ENCODE results near the gene RNU6-1. TPM values are rescaled to one million over a fixed set of nuclear protein-coding genes. Genes with fewer than 3 reads are reported as not detected.
A peak's percentile ranks its signal among the peaks of the same experiment; 100 is the strongest.

Gene RNU6-1
- total and polyA plus RNA-seq, 5 donors from 2014 or later, result not detected

DNA sequence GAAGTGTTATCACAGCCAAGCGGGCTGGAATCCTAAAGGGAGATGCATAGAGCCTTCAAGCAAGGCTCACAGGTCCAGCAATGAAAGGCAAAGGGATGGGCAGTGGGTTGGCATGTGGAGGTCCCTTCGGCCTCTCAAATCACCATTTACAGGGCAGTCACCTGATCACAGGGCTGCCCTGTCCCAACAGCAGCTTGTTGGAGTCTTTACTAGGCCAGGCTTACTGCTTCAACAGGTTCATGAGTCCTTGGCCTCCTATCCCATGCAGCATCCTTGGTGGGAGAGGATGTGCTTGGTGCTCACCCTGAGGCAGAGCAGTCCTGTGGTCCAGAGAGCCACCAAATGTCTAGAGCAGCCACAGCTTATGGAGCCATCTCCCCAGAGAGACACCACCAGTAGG is 38.7 kb downstream of the RNU6-1 start:
- H3K4me3 Mint-ChIP-seq, result no peak overlapping the region
- no peak overlapping the region for H3K27ac ChIP-seq (ENCODE audit: insufficient read depth, low read length, poor library complexity, severe bottlenecking)
- DNase-seq (no peak), ATAC-seq (ENCODE audit: low read depth in 2 of 2) (no peak)
- H3K4me1 ChIP-seq (ENCODE audit: control insufficient read depth, insufficient read depth, low read length, poor library complexity, severe bottlenecking), result no peaks in the 10 kb centered on the region
- H3K9me3 Mint-ChIP-seq, result peaks cover 0 to 1% (median 0%) of the 10 kb centered on the region in 7 donors
- H3K9me3 ChIP-seq (ENCODE audit: control insufficient read depth in 2 of 2, low read length in 2 of 2), result no peaks in the 10 kb centered on the region
- H3K27ac Mint-ChIP-seq, result no peak overlapping the region
- H3K4me3 ChIP-seq (ENCODE audit: low read depth, low read length), result no peak overlapping the region
- no peaks in the 10 kb centered on the region for H3K27me3 Mint-ChIP-seq
- H3K36me3 ChIP-seq (ENCODE audit: control insufficient read depth, insufficient read depth, low read length), result no peaks in the 10 kb centered on the region
- H3K4me1 Mint-ChIP-seq, result peaks cover 0 to 1% (median 0%) of the 10 kb centered on the region in 4 donors
- H3K36me3 Mint-ChIP-seq, result peaks cover 10% of the 10 kb centered on the region
- no peaks in the 10 kb centered on the region for H3K27me3 ChIP-seq (ENCODE audit: control insufficient read depth, insufficient read depth, low read length)

DNA sequence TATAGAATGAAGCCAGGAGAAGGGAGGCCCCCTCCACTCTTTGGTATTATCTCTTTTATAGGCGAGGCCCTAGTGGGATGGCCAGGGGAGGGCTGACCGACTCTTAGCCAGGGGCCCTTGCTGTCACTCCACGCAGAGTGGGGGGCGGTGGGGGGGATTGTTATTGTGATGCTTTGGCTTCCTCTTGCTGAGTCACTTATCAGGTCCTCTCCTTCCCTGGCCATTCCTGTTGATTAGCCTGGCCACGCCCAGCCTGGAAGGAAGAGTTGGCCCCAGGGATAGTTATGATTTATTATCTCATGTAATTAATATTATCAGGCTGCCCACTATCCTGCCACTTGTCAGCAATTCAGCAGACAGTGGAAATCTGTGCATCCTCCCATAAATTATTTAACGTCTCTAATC is 40.0 kb downstream of the RNU6-1 start:
- no peak for ATAC-seq (ENCODE audit: low read depth in 2 of 2)
- Histone ChIP-seq H3K27ac (ENCODE audit: insufficient read depth, low read length, poor library complexity, severe bottlenecking) (no peak overlapping the region), H3K36me3 (ENCODE audit: control insufficient read depth, insufficient read depth, low read length) (no peaks in the 10 kb centered on the region), H3K27me3 (ENCODE audit: control insufficient read depth, insufficient read depth, low read length) (no peaks in the 10 kb centered on the region), H3K9me3 (ENCODE audit: control insufficient read depth in 2 of 2, low read length in 2 of 2) (peaks cover 5 to 8% of the 10 kb centered on the region in 2 experiments), H3K4me3 (ENCODE audit: low read depth, low read length) (no peak overlapping the region), H3K4me1 (ENCODE audit: control insufficient read depth, insufficient read depth, low read length, poor library complexity, severe bottlenecking) (no peaks in the 10 kb centered on the region)
- H3K27me3 Mint-ChIP-seq, result no peaks in the 10 kb centered on the region
- H3K4me1 Mint-ChIP-seq, result peaks cover 0 to 3% (median under 1%) of the 10 kb centered on the region in 4 donors
- DNase-seq, result no peak
- peaks cover 23% of the 10 kb centered on the region for H3K36me3 Mint-ChIP-seq
- H3K27ac Mint-ChIP-seq, result no peak overlapping the region
- no peak overlapping the region for H3K4me3 Mint-ChIP-seq
- H3K9me3 Mint-ChIP-seq, result peaks cover 0 to 9% (median 3%) of the 10 kb centered on the region in 7 donors

DNA sequence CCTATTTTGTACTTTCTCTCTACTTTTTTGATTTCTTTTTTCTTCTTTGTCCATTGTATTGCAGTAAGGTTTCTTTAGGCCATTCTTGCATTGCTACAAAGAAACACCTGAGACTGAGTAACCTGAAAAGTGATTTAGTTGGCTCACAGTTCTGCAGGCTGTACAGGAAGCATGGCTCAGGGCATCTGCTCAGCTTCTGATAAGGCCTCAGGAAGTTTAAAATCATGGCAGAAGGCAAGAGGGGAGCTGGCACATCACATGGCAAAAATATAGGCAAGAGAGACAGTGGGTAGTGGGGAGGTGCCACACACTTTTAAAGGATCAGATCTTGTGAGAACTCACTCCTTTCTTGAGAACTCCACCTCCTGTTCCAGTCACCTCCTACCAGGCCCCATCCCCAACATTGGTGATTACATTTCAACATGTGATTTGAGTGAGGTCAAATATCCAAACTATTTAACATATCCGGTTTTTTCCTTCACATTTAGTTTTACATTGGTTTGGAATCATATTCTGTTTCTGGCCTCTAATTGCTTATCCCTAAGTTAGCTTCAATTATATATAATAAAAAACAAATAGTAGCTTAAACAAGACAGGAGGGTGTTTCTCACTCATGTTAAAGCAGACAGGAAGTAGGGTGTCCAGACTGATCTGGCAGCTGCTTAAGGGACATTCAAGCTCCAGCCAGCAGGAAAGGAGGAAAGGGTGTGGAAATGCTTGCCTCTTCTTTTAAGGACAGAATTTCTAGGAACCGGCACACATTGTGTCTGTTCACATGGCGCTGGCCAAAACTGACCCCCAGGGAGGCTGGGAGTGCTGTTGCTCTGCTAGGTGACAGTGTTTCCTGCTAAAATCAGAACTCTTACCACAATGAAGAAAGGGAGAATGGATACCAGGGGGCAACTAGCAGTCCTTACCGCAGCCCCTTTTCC is 43.4 kb downstream of the RNU6-1 start:
- Mint-ChIP-seq H3K27me3 (no peaks in the 10 kb centered on the region), H3K27ac (peak overlapping the region in 1 of 3 donors; percentile 66), H3K36me3 (peaks cover 38% of the 10 kb centered on the region), H3K9me3 (peaks cover 0 to 15% (median 3%) of the 10 kb centered on the region in 7 donors), H3K4me1 (peaks cover 0 to 4% (median under 1%) of the 10 kb centered on the region in 4 donors), H3K4me3 (no peak overlapping the region)
- Histone ChIP-seq H3K4me1 (ENCODE audit: control insufficient read depth, insufficient read depth, low read length, poor library complexity, severe bottlenecking) (no peaks in the 10 kb centered on the region), H3K27me3 (ENCODE audit: control insufficient read depth, insufficient read depth, low read length) (no peaks in the 10 kb centered on the region), H3K27ac (ENCODE audit: insufficient read depth, low read length, poor library complexity, severe bottlenecking) (no peak overlapping the region), H3K9me3 (ENCODE audit: control insufficient read depth in 2 of 2, low read length in 2 of 2) (peaks cover 9% of the 10 kb centered on the region in 2 experiments), H3K36me3 (ENCODE audit: control insufficient read depth, insufficient read depth, low read length) (no peaks in the 10 kb centered on the region), H3K4me3 (ENCODE audit: low read depth, low read length) (no peak overlapping the region)
- DNase-seq (no peak), ATAC-seq (ENCODE audit: low read depth in 2 of 2) (no peak)

DNA sequence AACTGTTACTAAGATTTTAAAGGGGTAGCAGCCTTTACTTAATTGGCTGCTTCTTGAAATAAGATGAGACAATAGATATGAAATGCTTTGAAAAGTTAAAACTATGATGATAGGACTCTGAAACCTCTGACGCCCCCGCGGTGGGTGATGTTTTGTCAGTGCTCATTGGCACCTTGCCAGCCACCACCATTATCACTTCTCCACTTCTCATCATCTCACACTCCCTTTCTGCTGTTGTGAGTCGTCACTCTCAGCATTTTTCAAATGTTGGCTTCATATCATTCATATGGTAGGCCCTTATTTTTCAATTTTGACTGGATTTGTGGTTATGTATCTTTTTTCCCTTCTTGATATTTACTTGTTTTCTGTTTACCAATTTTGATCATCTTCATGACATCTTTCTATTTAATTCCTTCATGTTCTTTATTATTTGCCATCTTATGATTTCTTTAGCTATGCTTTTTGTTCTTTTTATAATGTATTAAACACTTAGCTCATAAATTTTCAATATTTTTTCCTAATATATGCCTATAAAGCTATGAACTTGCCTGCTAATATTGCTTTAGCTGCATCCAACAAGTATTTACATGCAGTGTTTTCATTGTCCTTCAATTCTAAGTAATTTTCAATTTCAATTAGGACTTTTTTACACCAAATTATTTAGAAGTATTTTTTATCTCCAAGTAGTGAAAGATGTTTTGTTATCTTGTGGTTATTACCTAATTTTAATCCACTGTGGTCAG is 44.8 kb downstream of the RNU6-1 start:
- Mint-ChIP-seq H3K4me3 (no peak overlapping the region), H3K36me3 (peaks cover 42% of the 10 kb centered on the region), H3K27ac (no peak overlapping the region), H3K9me3 (peaks cover 0 to 15% (median 3%) of the 10 kb centered on the region in 7 donors), H3K4me1 (peaks cover 0 to 4% (median under 1%) of the 10 kb centered on the region in 4 donors), H3K27me3 (no peaks in the 10 kb centered on the region)
- ATAC-seq (ENCODE audit: low read depth in 2 of 2) (no peak), DNase-seq (no peak)
- H3K27me3 ChIP-seq (ENCODE audit: control insufficient read depth, insufficient read depth, low read length), result no peaks in the 10 kb centered on the region
- H3K9me3 ChIP-seq (ENCODE audit: control insufficient read depth in 2 of 2, low read length in 2 of 2), result peaks cover 9% of the 10 kb centered on the region in 2 experiments
- H3K27ac ChIP-seq (ENCODE audit: insufficient read depth, low read length, poor library complexity, severe bottlenecking), result no peak overlapping the region
- no peaks in the 10 kb centered on the region for H3K4me1 ChIP-seq (ENCODE audit: control insufficient read depth, insufficient read depth, low read length, poor library complexity, severe bottlenecking)
- no peak overlapping the region for H3K4me3 ChIP-seq (ENCODE audit: low read depth, low read length)
- H3K36me3 ChIP-seq (ENCODE audit: control insufficient read depth, insufficient read depth, low read length), result no peaks in the 10 kb centered on the region

DNA sequence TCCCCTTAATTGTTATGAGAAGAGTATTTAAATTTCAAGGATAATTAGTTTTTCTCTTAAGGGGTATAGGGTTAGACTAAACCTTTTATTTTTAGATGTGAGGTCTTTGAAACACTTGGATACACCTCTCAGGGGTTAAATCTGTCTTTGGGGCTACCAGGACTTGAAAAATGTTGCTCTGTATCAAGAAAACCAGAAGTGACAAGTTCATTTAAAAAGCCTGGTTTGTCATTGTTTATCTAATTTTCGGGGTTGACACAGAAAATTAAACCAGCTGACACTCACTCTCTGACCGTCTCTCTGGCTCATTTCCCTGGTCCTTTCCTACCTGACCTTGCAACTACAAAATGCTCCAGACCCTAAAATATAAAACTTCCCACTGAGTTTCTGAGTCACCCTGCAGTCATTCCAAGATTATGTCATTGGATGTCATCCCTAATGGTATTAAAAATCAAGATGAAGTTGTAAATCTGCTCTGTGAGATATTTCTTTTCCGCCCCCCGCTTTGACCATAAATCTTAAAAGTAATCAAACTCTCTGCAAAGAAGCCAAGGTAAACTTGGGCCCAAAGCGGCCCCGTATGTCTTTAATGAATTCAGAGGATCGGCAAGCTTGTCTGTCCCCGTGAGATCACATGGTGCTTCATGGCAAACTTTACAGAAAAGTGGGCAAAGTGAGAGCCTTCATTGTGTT is 47.4 kb downstream of the RNU6-1 start:
- H3K27me3 ChIP-seq (ENCODE audit: control insufficient read depth, insufficient read depth, low read length), result no peaks in the 10 kb centered on the region
- H3K4me3 ChIP-seq (ENCODE audit: low read depth, low read length), result no peak overlapping the region
- Mint-ChIP-seq H3K9me3 (peaks cover 0 to 15% (median 4%) of the 10 kb centered on the region in 7 donors), H3K36me3 (peaks cover 49% of the 10 kb centered on the region), H3K27ac (no peak overlapping the region), H3K4me1 (peaks cover 0 to 5% (median under 1%) of the 10 kb centered on the region in 4 donors), H3K27me3 (no peaks in the 10 kb centered on the region), H3K4me3 (no peak overlapping the region)
- peaks cover 9% of the 10 kb centered on the region in 2 experiments for H3K9me3 ChIP-seq (ENCODE audit: control insufficient read depth in 2 of 2, low read length in 2 of 2)
- no peaks in the 10 kb centered on the region for H3K36me3 ChIP-seq (ENCODE audit: control insufficient read depth, insufficient read depth, low read length)
- DNase-seq (no peak), ATAC-seq (ENCODE audit: low read depth in 2 of 2) (no peak)
- no peaks in the 10 kb centered on the region for H3K4me1 ChIP-seq (ENCODE audit: control insufficient read depth, insufficient read depth, low read length, poor library complexity, severe bottlenecking)
- H3K27ac ChIP-seq (ENCODE audit: insufficient read depth, low read length, poor library complexity, severe bottlenecking), result no peak overlapping the region

DNA sequence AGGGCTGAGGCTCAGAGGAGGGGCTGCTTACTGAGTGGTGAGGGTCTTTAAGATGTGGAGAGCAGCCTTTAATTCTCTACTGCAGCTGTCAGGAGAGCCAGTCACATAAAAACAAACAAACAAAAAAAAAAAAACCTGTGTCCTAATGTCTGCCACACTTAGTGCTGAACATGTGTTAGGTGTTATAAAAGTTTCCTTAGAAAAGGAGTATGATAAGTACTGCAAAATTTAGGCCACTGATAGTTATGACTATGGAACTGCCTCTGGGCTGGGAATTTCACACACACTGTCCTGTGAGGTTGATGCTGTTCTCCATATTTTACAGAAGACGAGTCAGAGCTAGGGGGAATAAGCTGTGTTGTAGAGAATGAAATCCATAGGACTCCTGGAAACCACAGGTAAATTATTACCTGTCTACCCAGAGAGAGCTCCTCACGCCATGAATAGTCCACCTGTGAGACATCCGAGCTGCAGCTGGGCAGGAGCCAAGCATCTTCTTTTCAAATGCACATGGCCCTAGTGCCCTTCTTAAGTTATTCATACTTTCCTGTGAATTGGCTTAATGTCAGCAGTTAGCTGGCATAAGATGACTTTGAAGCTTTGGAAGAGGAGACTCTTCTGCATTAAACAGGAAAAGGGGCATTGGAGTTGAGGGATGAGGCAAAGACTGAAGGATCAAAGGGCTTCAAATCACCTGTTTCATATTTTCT is 49.1 kb downstream of the RNU6-1 start:
- Mint-ChIP-seq H3K36me3 (peaks cover 49% of the 10 kb centered on the region), H3K27ac (no peak overlapping the region), H3K4me1 (peaks cover 0 to 7% (median 0%) of the 10 kb centered on the region in 4 donors), H3K4me3 (no peak overlapping the region), H3K27me3 (no peaks in the 10 kb centered on the region), H3K9me3 (peaks cover 0 to 15% (median 3%) of the 10 kb centered on the region in 7 donors)
- ATAC-seq (ENCODE audit: low read depth in 2 of 2), result no peak
- Histone ChIP-seq H3K4me3 (ENCODE audit: low read depth, low read length) (no peak overlapping the region), H3K27ac (ENCODE audit: insufficient read depth, low read length, poor library complexity, severe bottlenecking) (no peak overlapping the region), H3K36me3 (ENCODE audit: control insufficient read depth, insufficient read depth, low read length) (no peaks in the 10 kb centered on the region), H3K9me3 (ENCODE audit: control insufficient read depth in 2 of 2, low read length in 2 of 2) (peaks cover 9% of the 10 kb centered on the region in 2 experiments), H3K4me1 (ENCODE audit: control insufficient read depth, insufficient read depth, low read length, poor library complexity, severe bottlenecking) (no peaks in the 10 kb centered on the region), H3K27me3 (ENCODE audit: control insufficient read depth, insufficient read depth, low read length) (no peaks in the 10 kb centered on the region)
- no peak for DNase-seq

All from CD4-positive, CD25-positive, alpha-beta regulatory T cell (primary cell).